Mesenchymal stem cell (in vitro differentiated cells and primary cell): ENCODE data around the gene TSC22D1.

Experiments
- DNase-seq: peaks from one replicate; pipeline ENCODE4 v3.0.0-alpha.2; 2013
- H2AFZ ChIP-seq: one replicate; pipeline ENCODE4 v1.6.1; 2013; ENCODE audit warnings: low read depth, mild to moderate bottlenecking, control low read depth, inconsistent platforms, low read length, moderate library complexity
- H2AK5ac ChIP-seq: 2 replicates; pipeline ENCODE4 v1.6.1; 2013; ENCODE audit warnings: low read length, moderate library complexity, mild to moderate bottlenecking, inconsistent platforms; ENCODE audit not compliant: severe bottlenecking
- H2BK120ac ChIP-seq: one replicate; pipeline ENCODE4 v1.6.1; 2013; ENCODE audit warnings: low read depth, mild to moderate bottlenecking, inconsistent platforms, low read length, moderate library complexity
- H2BK12ac ChIP-seq, 2 experiments: one replicate each; pipeline ENCODE4 v1.6.1; 2013; ENCODE audit warnings: inconsistent platforms in 2 of 2, low read length in 2 of 2, mild to moderate bottlenecking in 2 of 2, moderate library complexity in 2 of 2, control low read depth in 1 of 2
- H2BK15ac ChIP-seq: one replicate; pipeline ENCODE4 v1.6.1; 2013; ENCODE audit warnings: mild to moderate bottlenecking, low read depth, inconsistent platforms; ENCODE audit not compliant: poor library complexity, severe bottlenecking
- H2BK5ac ChIP-seq: 2 replicates; pipeline ENCODE4 v1.6.1; 2013; ENCODE audit warnings: low read depth, mild to moderate bottlenecking, low read length, control low read depth, inconsistent platforms; ENCODE audit not compliant: poor library complexity, severe bottlenecking
- H3K14ac ChIP-seq, 2 experiments: one replicate each; pipeline ENCODE4 v1.6.1; 2013; ENCODE audit warnings: inconsistent platforms in 2 of 2, low read length in 2 of 2, control low read depth in 1 of 2, mild to moderate bottlenecking in 1 of 2, moderate library complexity in 1 of 2
- H3K18ac ChIP-seq, 2 experiments: one replicate each; pipeline ENCODE4 v1.6.1; 2013; ENCODE audit warnings: inconsistent platforms in 2 of 2, low read length in 2 of 2, control low read depth in 1 of 2, low read depth in 1 of 2, mild to moderate bottlenecking in 1 of 2
- H3K23ac ChIP-seq, 2 experiments: one replicate each; pipeline ENCODE4 v1.6.1; 2013; ENCODE audit warnings: inconsistent platforms in 2 of 2, low read length in 2 of 2, mild to moderate bottlenecking in 2 of 2, moderate library complexity in 2 of 2, control low read depth in 1 of 2
- H3K27ac ChIP-seq: 2 replicates; pipeline ENCODE4 v1.5.1; 2013; ENCODE audit warnings: mild to moderate bottlenecking, moderate library complexity, low read length, control low read depth, inconsistent platforms; ENCODE audit not compliant: poor library complexity, severe bottlenecking
- H3K27me3 ChIP-seq, 2 experiments: 2 replicates each; pipeline versions ENCODE4 v1.6.1 to v1.7.0; 2013; ENCODE audit warnings: low read length in 2 of 2, mild to moderate bottlenecking in 2 of 2, moderate library complexity in 2 of 2, control low read depth in 1 of 2, inconsistent platforms in 1 of 2; ENCODE audit not compliant: control insufficient read depth in 1 of 2, insufficient read depth in 1 of 2
- H3K36me3 ChIP-seq, 2 experiments: 2 replicates each; pipeline versions ENCODE4 v1.6.1 to v1.7.0; 2013; ENCODE audit warnings: low read length in 2 of 2, control low read depth in 1 of 2, inconsistent platforms in 1 of 2, low read depth in 1 of 2, mild to moderate bottlenecking in 1 of 2; ENCODE audit not compliant: insufficient read depth in 2 of 2, control insufficient read depth in 1 of 2
- H3K4ac ChIP-seq, 2 experiments: one replicate each; pipeline ENCODE4 v1.6.1; 2013; ENCODE audit warnings: inconsistent platforms in 2 of 2, low read length in 2 of 2, mild to moderate bottlenecking in 2 of 2, moderate library complexity in 2 of 2, control low read depth in 1 of 2, low read depth in 1 of 2
- H3K4me1 ChIP-seq: 2 replicates; pipeline ENCODE4 v1.6.1; 2013; ENCODE audit warnings: low read depth, low read length, control low read depth; ENCODE audit not compliant: control insufficient read depth, insufficient read depth
- H3K4me2 ChIP-seq: 2 replicates; pipeline ENCODE4 v1.6.1; 2013; ENCODE audit warnings: low read length, mild to moderate bottlenecking, inconsistent platforms; ENCODE audit not compliant: poor library complexity, severe bottlenecking
- H3K4me3 ChIP-seq, 2 experiments: 2 replicates each; pipeline versions ENCODE4 v1.5.1 to v1.7.0; 2013; ENCODE audit warnings: low read length in 2 of 2, mild to moderate bottlenecking in 2 of 2, control low read depth in 1 of 2, low read depth in 1 of 2; ENCODE audit not compliant: insufficient read depth in 1 of 2
- H3K79me1 ChIP-seq: replicated peaks from 2 replicates; pipeline ENCODE4 v1.6.1; 2013; ENCODE audit warnings: mild to moderate bottlenecking, control low read depth, low read length, inconsistent platforms; ENCODE audit not compliant: poor library complexity, severe bottlenecking
- H3K9ac ChIP-seq: 2 replicates; pipeline ENCODE4 v1.7.0; 2013; ENCODE audit warnings: mild to moderate bottlenecking, low read length, moderate library complexity
- H3K9me3 ChIP-seq: 2 replicates; pipeline ENCODE4 v1.7.0; 2013; ENCODE audit warnings: mild to moderate bottlenecking, low read length; ENCODE audit not compliant: control insufficient read depth
- H4K8ac ChIP-seq: one replicate; pipeline ENCODE4 v1.6.1; 2013; ENCODE audit warnings: inconsistent platforms, mild to moderate bottlenecking, low read length, moderate library complexity
- H4K91ac ChIP-seq: one replicate; pipeline ENCODE4 v1.6.1; 2013; ENCODE audit warnings: mild to moderate bottlenecking, low read length, inconsistent platforms
- WGBS: methylation state at CpG from one replicate; pipeline ENCODE4 v1.1.7; 2013; ENCODE audit warnings: mixed read lengths; 5-methylcytosine and 5-hydroxymethylcytosine counted together

Gene TSC22D1

DNA sequence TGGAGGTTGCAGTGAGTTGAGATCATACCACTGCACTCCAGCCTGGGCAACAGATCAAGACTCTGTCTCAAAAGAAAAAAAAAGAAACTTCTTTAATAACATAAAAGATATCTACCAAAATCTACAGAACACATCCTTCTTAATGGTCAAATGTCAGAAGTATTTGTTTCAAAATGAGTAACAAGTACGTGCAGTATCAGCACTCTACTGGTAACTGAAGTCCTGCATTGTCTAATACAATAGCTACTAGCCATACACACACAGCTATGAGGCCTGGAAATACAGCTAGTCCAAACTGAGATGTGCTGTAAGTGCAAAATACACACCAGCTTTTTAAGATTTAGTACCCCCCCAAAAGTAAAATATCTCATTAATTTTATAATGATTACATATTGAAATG lies 88.1 kb downstream of the TSC22D1 start:
- Histone ChIP-seq H3K4me2 (no peak overlapping the region), H4K91ac (no peak overlapping the region), H3K14ac (no peak overlapping the region), H3K4me1 (no peaks in the 10 kb centered on the region), H2BK15ac (no peak overlapping the region), H3K9me3 (no peaks in the 10 kb centered on the region), H3K18ac (no peak overlapping the region), H3K4ac (no peak overlapping the region), H2AFZ (no peak overlapping the region), H2AK5ac (no peak overlapping the region), H4K8ac (no peak overlapping the region), H3K27ac (no peak overlapping the region), H2BK120ac (no peak overlapping the region), H3K27me3 (no peaks in the 10 kb centered on the region), H3K23ac (no peak overlapping the region), H3K9ac (no peak overlapping the region), H2BK12ac (no peak overlapping the region), H3K79me1 (peaks cover 5% of the 10 kb centered on the region), H3K36me3 (peaks cover 5 to 12% of the 10 kb centered on the region in 2 experiments), H3K4me3 (no peak overlapping the region), H2BK5ac (no peak overlapping the region)
- WGBS = 93% methylated on average over 1 of the region's 1 CpG
- DNase-seq = no peak

DNA sequence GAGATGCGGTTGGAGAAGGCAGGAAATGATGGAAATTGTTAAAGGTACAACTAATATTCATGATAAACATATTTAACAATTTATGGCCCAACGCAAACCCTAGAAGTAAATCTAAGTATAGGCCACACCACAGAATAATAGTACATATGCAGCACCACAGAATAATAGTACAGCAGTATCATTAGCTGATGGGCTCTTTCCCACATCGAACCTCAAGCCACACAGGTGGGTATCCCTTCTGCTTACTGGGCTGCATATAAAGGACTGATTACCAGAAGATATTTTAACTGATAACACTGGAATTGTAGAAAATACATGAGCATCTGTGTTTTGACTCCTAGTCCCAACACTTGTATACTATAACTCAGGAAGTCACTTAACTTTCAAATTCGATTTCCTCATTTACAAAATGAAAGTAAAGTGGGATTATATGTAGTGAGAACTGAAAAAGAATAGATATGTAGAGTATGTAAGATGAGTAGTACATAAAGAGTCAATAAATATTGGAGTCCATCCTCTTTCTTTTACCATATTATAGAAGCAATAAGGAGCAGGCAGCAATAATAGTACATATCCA lies 91.5 kb downstream of the TSC22D1 start:
- no peak overlapping the region for H2BK12ac ChIP-seq
- H4K91ac ChIP-seq = no peak overlapping the region
- no peak overlapping the region for H3K4ac ChIP-seq
- no peak overlapping the region for H3K4me2 ChIP-seq
- H3K27ac ChIP-seq = no peak overlapping the region
- no peaks in the 10 kb centered on the region for H3K9me3 ChIP-seq
- H3K4me1 ChIP-seq = no peaks in the 10 kb centered on the region
- H3K79me1 ChIP-seq = peaks cover 12% of the 10 kb centered on the region
- H3K9ac ChIP-seq = peak overlapping the region; percentile 49
- H3K14ac ChIP-seq = no peak overlapping the region
- no peak overlapping the region for H4K8ac ChIP-seq
- H2AFZ ChIP-seq = no peak overlapping the region
- 93% methylated on average over 1 of the region's 4 CpGs for WGBS
- no peak overlapping the region for H2BK15ac ChIP-seq
- no peak overlapping the region for H3K4me3 ChIP-seq
- no peak overlapping the region for H2BK120ac ChIP-seq
- no peak overlapping the region for H3K18ac ChIP-seq
- no peaks in the 10 kb centered on the region for H3K27me3 ChIP-seq
- H2AK5ac ChIP-seq = no peak overlapping the region
- H2BK5ac ChIP-seq = no peak overlapping the region
- peaks cover 0 to 14% of the 10 kb centered on the region in 2 experiments for H3K36me3 ChIP-seq
- no peak overlapping the region for H3K23ac ChIP-seq
- no peak for DNase-seq

DNA sequence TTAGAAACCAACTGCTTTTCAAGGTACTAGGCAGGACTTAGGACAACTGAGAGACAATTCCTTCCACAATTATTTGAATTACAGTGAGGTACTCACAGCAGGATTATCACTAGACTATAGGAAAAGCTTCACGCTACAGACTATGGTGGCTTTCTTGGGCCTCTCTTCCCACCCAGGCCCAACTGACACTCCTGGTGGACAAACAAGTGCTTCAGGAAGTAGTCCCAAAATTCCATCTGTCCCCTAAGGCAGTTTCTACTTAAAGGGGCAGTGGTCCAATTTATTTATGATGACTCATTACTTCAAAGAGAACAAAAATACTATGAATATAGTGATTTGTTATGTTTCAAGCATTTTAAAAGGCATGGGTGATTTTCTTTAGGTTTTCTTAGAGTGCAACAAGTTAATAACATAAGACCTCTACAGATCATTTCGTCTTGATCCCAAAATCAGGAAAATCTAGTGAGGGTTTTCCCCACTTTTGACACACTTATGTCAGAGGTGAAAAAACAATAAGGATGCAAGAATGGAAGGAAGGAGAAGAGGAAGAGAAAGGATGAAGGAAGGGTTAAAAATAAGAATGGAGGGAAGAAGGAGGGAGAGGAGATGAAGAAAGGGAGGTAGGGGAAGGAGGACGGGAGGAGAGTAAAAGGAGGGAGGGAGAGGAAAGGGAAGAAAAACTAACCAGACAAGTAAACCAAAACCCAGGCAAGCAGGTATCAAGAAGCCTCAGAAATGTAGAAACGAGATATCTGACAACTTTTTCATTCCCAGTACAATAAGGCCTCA lies 101.8 kb downstream of the TSC22D1 start:
- H3K14ac ChIP-seq = no peak overlapping the region
- no peak overlapping the region for H2BK120ac ChIP-seq
- H3K27ac ChIP-seq = no peak overlapping the region
- H3K27me3 ChIP-seq = no peaks in the 10 kb centered on the region
- H3K18ac ChIP-seq = no peak overlapping the region
- H3K4ac ChIP-seq = no peak overlapping the region
- peaks cover 3% of the 10 kb centered on the region for H3K4me1 ChIP-seq
- WGBS = 79% methylated on average over 2 of the region's 4 CpGs
- no peak overlapping the region for H4K8ac ChIP-seq
- H3K23ac ChIP-seq = no peak overlapping the region
- no peak overlapping the region for H2BK15ac ChIP-seq
- H2AK5ac ChIP-seq = peak overlapping the region; percentile 73
- H3K4me3 ChIP-seq = no peak overlapping the region
- DNase-seq = peak; percentile 13
- H2BK12ac ChIP-seq = no peak overlapping the region
- no peak overlapping the region for H2BK5ac ChIP-seq
- H2AFZ ChIP-seq = no peak overlapping the region
- no peak overlapping the region for H4K91ac ChIP-seq
- no peaks in the 10 kb centered on the region for H3K9me3 ChIP-seq
- H3K36me3 ChIP-seq = peaks cover 3 to 11% of the 10 kb centered on the region in 2 experiments
- H3K79me1 ChIP-seq = peaks cover 16% of the 10 kb centered on the region
- H3K9ac ChIP-seq = peak overlapping the region; percentile 9
- no peak overlapping the region for H3K4me2 ChIP-seq

DNA sequence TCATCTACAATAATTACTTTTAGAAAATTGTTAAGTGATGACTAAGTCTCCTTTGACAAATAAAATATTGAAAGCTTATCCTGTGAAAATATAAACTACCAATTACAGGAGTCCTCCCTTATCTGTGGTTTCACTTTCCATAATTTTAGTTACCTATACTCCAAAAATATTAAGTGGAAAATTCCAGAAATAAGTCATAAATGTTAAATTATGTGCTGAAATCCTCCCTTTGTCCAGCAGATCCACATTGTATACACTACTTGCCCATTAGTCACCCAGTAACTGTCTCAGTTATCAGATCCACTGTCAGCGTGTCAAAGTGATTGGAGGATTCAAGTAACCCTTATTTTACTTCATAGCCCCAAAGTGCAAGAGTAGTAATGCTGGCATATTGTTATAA lies 104.4 kb downstream of the TSC22D1 start:
- 38% methylated on average over 1 of the region's 1 CpG for WGBS

More for the DNA sequence above, 104.4 kb downstream of the TSC22D1 start:
- no peak overlapping the region for H3K27ac ChIP-seq
- H3K36me3 ChIP-seq = peaks cover 3 to 11% of the 10 kb centered on the region in 2 experiments
- H3K4me1 ChIP-seq = peaks cover 3% of the 10 kb centered on the region
- H3K79me1 ChIP-seq = peaks cover 16% of the 10 kb centered on the region
- no peak overlapping the region for H4K8ac ChIP-seq
- H3K14ac ChIP-seq = no peak overlapping the region
- H3K27me3 ChIP-seq = no peaks in the 10 kb centered on the region
- H3K9ac ChIP-seq = peak overlapping the region; percentile 45
- H2BK12ac ChIP-seq = no peak overlapping the region
- H4K91ac ChIP-seq = no peak overlapping the region
- no peak overlapping the region for H3K4me3 ChIP-seq
- no peak overlapping the region for H3K18ac ChIP-seq
- no peak overlapping the region for H3K4ac ChIP-seq
- peak; percentile 64 for DNase-seq
- H3K9me3 ChIP-seq = no peaks in the 10 kb centered on the region
- H3K4me2 ChIP-seq = no peak overlapping the region
- H2AFZ ChIP-seq = no peak overlapping the region
- H3K23ac ChIP-seq = no peak overlapping the region
- H2BK15ac ChIP-seq = no peak overlapping the region
- H2AK5ac ChIP-seq = no peak overlapping the region
- H2BK120ac ChIP-seq = no peak overlapping the region
- H2BK5ac ChIP-seq = no peak overlapping the region
